GM21528 (cell line): Measurements from ENCODE around the gene AKNAD1.
"Not testable (repeated sequence)": the region's sequence is repeated elsewhere in the genome, so short reads cannot be mapped to it uniquely, and the experiment has no call there.

Source experiments
- ATAC-seq: cut with Tn5 transposase; IDR thresholded peaks from one replicate; pipeline ENCODE4 v1.9.1; 2021; ENCODE audit warnings: mild to moderate bottlenecking, moderate library complexity; ENCODE audit not compliant: unreplicated experiment, low FRiP score

AKNAD1 gene, protein sequence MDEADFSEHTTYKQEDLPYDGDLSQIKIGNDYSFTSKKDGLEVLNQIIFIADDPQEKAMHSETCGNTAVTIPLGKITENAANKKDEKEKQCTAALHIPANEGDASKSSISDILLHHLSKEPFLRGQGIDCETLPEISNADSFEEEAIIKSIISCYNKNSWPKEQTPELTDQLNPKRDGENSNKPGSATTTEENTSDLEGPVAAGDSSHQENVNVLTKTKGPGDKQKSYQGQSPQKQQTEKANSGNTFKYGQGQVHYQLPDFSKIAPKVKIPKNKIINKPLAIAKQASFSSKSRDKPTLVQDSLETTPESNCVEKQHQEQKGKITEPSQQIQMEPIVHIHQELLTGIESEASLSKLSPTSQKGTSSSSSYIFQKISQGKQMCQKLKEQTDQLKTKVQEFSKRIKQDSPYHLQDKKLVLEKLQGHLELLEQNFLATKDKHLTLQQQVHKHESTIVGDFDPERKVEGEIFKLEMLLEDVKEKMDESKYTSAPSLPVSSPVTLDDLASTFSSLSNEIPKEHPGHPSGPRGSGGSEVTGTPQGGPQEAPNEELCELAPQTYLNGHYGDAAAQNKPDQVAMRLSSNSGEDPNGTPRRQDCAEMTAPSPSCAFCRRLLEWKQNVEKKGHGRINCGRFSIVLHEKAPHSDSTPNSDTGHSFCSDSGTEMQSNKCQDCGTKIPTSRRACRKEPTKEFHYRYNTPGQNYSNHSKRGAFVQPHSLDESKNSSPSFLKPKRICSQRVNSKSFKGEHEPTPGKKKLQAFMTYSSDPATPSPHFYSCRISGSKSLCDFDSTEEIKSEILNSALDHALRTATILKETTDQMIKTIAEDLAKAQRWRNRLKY

DNA sequence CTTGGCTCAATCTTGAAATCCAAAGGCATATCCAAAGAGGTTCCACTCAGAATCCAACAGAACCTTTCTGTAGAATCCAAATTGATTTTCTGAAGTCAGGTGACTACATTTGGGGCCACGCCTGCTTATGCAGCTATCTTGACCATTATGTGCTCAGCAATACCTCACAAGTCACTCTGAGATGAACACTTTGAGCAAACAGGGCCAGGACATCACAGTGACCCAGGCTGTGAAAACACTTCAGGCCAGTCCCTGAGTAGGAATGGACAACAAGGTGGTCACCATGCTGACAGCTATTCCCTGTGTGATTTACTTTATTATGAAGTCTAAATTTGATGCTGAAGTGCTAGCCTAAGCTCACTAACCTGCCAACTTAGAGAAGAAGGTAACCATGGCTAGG lies at the start of gene AKNAD1:
Gene AKNAD1 (minus strand): TSS at position 101 of the 400 bp plus-strand sequence. CDS start 4,430 bp downstream, outside the sequence.
- no peak for ATAC-seq

DNA sequence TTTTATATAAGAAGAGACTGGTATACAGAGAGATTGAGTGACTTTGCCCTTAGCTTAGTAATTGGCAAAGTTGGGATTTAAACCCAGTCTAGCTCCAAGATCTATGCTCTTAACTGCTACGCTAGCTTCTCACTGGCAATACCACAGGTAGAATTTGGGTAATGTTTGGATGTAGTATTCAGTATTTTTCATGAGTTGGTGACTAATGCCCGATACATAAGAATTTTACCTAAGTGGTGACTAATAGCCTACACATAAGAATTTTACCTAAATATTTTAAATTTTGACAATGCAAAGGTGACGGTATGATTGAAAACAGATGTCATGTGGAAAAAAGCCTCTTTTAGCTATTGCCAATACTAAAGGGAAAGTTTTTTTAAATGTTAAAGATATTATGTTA lies 44.2 kb upstream of the AKNAD1 start:
- no peak for ATAC-seq

DNA sequence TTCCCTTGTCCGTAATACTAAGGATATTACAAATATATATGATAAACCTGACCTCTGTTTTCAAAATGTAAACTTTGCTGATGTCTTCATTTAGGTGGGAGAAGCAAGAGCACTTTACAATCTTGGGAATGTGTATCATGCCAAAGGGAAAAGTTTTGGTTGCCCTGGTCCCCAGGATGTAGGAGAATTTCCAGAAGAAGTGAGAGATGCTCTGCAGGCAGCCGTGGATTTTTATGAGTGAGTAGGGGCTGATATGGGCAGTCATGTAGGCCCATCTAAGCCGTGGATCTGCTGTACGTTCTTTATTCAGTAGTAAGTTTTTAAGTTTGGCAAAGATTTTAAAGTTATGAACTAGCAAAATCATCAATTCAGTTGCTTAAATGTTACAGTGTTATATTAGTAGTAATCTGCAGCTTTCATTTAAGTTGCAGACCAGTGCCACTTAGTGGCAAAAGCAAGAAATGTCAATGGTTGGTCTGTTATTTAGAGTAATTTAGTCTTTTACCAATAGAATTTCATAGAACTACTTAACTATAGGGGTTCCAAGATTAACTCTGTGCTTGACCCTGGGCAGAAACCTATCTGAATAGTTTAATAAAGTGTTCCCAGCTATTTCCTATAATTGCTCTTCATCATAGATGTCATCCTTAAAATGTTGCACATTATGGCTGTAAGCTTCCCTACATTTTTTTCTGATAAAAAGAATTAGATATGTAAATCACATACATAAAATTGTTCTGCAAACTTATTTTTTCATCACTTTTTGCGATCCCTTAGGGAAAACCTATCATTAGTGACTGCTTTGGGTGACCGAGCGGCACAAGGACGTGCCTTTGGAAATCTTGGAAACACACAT lies 41.2 kb upstream of the AKNAD1 start:
- ATAC-seq, result no peak

DNA sequence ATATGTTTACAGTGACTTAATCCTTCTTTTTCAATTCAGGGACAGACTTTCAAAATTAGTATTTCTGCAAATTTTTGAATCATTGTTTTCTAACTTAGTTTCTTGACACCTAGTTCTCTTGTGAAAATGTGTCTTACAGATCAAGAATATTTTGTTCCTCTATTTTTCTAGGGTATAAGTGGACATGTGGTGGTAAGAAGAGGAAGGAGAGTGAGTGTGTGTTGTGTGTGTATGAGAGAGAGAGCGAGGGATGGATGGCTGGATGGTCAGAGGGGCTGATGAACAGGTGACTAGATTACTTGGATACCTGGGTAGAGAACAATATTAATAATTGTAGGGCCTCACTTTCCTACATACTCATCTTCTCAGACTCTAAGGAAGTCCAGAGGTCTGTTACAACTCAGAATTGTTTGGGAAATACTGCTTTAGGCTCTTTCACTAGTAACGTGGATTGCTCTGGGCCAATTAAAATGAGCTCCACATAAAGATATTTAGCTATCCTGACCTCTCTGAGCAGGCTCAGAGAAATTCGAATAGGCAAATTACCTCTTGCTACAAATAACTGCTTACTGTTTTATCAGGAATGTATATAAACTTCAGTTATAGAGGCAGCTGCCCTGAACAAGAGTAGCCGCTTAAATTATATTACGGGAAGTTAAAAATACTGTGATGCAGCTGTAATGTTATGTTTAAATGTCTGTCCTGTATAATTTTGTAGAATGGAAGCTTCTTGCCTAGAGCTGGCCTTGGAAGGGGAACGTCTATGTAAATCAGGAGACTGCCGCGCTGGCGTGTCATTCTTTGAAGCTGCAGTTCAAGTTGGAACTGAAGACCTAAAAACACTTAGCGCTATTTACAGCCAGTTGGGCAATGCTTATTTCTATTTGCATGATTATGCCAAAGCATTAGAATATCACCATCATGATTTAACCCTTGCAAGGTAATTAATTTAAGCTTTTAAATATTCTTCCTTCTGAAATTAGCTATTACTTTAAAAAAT lies 39.6 kb upstream of the AKNAD1 start:
- no peak for ATAC-seq

DNA sequence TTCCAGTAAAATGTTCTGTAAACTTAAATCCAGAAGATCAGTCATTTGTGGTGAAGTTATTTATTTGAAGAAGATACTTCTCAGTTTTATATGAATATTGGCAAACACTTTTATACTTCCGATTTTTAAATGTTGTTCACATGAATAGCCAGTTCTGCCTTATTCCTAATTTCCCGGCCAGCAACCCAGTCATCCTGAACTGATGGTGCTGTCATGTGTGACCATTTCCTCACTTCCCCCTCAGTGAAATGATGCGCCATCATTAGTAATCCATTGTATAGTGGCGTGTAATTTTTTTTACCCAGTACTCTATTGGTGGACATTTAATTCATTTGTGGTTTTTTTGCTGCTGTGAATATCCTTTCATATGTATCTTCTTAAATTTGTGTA lies 36.2 kb upstream of the AKNAD1 start:
- ATAC-seq, result no peak

DNA sequence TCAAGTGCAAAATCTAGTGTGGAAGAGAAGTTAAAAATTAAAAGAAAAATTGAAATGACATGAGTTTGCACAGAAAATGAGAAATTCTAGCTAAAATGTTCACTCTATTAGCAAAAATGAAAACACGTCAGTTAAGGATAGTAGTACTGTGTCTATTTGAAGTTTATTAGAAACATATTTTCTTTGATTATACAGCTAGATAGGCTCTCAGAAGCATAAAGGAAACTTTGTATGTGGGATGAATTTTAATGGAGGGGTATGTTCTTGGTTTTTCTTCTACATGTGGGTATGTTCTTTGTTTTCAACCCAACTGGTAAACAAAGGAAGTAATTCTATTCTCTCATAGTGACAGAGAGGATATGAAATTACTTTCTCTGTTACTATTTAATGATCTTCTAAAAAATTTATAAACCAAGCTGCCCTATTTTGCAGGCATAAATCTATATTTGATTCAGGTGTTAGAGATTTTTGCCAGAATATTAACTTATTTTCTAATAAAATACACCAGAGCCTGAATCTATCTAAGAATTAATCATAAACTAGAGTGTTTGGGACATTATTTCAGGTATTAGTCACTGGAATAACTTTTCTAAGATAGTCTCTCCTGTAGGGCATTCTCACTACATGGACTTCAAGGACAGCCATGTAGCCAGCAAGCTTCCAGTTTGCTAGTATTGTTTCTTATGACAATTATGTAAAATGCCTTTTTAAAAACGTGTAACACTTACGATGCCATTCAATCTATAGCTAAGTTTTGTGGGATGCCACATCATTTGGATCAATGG lies 35.7 kb upstream of the AKNAD1 start:
- ATAC-seq, result no peak

DNA sequence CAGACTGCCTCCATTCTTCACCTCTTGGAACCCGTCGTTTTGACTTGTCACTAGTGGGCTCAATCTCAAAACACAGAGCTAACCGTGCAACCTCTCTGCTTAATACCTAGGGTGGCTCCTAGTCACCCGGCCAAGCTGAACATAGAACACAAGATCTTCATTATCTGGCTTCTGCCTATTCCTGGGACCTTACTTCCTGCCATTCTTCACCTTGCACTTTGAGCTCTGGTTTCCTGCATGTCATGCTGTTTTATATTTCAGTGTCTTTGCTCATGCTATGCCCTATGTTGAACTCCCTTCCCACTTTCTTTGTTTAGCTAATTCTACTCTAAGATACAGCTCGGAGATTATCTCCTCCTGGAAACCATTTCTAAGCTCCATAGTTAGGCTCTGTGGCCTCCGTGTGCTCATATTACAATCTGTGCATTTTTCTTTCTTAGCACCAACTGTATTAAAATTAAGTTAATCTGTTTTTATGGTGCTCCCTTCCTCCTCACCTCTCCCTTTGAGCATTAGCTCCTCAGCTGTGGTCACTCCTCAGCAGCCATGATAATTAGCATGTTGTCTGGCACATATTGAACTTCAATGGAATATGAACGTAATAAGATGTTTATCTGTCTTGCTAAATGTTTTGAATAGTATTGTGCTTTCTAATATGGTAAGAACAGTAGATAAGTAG lies 33.0 kb upstream of the AKNAD1 start:
- no peak for ATAC-seq

DNA sequence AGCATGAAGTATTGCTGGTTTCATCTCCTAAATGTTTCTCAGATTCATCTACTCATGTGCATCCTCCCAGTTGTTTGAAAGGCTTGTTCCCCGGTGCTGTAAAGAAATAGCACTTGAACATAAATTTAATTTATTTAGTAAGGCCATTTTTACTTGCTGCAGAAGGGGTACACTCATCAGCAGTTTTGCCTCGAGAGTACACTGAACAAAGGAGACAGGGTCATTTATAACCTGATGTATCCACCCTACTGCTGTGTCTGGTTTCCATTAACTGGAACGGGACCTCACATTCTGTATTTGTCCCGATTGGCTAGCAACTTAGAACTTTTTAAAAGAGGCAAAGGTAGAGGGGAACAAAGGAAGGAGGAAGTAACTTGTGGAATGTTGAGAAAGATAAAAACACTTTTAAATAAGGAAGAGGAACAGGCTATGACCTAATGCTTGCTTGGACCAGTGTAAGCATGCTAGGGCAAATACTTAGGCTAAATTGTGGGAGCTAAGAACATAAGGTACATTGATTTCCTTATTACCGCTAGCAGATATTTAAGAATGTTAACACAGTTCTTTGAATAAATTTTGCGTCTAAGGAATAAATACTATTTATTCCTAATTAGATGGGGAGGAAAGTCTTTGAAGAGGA lies 32.2 kb upstream of the AKNAD1 start:
- ATAC-seq, result not testable (repeated sequence)

DNA sequence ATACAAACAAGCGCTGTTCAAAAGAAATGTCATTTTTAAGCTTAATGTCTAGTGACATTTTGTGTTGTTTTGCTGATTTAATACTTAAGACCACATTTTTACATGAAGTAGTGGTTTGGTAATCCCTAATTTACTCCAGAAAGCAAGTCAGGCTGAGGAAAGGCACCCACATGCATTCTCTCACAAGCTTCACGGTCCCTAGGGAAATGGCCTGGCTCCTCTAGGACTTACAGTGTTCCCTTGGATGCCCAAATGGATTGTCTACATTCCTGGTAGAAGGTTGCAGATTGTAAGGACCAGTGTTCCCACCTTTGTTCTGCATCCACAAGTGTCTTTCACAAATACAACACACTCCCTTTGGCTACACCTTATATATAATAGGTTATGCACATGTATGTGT lies 29.4 kb upstream of the AKNAD1 start:
- ATAC-seq, result no peak

DNA sequence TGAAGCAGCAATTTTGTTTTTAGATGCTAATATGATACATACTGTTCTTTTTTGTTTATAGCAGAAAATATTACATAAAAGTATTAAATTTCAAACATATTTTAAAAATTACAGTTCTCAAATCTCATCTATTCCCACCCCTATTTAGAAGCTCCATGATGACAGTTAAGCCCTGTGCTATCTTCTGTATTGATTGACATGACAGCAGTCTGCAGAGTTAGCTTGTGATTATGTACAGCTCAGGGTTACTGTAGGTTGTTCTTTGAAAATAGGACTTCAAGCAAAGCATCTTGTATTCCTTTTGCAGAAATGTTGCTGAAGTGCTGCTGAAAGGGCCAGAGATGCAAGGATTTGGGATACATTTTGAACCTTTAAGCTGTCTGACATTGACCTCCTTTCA lies 28.1 kb upstream of the AKNAD1 start:
- ATAC-seq, result no peak

DNA sequence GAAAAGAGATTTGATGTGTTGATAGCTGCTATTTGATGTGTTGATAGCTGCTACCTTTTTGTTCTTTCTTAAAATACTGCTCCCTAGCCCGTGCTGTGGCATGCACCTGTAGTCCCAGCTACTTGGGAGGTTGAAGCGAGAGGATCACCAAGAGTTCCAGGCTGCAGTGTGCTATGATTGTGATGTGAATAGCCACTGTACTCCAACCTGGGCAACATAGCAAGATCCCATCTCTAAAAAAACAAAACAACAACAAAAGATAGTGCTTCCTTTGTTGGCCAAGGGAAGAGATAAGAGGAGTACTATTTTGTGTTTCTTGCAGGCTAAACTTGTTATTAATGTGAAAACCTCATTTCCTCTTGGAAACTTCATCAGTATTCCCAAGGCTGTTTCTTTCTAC lies 25.9 kb upstream of the AKNAD1 start:
- ATAC-seq, result no peak

DNA sequence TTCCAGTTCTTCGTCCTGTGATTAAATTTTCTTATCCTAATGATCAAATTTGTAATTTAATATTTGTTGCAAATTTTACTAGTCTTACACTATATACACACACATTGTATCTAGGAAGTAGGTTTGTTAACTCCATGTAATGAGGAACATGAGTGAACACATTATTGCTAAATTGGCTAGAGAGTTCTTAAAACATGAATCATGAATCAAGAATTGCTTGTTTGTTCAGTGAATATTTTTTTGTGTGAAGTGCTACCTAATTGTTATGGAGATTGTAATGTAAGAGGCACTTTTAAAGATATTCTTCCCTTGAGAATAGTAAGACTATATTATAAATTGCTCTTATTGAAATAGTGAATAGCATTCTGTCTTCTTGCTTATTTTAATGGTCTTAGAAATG lies 24.5 kb upstream of the AKNAD1 start:
- no peak for ATAC-seq

DNA sequence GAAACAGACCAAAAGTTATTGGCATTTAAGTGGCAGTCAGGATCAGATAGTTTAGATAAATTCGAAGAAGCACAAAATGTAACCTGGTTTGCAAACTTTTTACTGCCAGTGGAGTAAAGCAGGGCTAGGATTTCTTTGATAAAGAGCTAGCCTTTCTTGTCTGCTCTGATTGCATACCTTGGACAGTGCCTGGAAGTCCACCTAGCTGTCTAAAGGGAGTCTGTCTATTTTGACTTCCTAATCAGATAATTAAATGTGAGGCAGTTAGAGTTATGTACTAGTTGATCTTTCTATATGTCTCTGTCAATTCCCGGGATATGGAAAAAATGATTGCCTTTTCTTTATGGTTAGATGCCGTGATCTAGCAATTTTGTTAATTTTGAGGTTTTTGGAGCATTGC lies 24.0 kb upstream of the AKNAD1 start:
- ATAC-seq, result no peak

DNA sequence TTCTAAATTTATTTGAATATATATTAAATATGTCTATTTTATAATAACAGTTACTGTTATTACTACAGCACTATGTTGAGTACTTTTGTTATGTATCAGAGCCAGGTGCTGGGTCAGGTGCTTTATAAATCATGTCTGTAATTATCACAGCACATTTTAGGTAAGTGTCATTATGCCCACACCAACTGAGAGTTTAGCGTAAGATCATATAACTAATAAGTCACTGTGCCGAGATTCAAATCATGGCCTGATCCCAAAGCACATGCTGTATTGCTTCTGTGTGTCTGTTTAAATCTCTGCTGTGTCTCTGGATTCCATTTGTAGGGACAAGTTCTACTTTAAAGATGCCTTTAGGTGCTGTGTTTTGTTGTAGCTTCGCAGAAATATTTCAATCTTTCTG lies 21.8 kb upstream of the AKNAD1 start:
- no peak for ATAC-seq

DNA sequence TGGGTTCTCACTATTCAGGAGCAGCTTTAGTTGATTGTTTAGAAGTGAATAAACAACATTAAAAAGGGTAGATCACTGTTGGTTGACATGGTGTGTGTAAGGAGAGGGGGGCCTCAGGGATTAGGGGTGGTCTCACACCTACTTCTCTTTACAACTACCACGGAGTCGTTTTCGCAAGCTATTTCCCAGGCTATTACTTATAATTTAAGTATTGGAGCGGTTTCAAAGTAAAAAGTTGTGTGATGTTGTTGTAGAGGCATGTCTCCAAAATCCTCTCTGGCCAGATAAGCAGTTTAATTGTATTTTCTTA lies 21.2 kb upstream of the AKNAD1 start:
- ATAC-seq, result no peak

DNA sequence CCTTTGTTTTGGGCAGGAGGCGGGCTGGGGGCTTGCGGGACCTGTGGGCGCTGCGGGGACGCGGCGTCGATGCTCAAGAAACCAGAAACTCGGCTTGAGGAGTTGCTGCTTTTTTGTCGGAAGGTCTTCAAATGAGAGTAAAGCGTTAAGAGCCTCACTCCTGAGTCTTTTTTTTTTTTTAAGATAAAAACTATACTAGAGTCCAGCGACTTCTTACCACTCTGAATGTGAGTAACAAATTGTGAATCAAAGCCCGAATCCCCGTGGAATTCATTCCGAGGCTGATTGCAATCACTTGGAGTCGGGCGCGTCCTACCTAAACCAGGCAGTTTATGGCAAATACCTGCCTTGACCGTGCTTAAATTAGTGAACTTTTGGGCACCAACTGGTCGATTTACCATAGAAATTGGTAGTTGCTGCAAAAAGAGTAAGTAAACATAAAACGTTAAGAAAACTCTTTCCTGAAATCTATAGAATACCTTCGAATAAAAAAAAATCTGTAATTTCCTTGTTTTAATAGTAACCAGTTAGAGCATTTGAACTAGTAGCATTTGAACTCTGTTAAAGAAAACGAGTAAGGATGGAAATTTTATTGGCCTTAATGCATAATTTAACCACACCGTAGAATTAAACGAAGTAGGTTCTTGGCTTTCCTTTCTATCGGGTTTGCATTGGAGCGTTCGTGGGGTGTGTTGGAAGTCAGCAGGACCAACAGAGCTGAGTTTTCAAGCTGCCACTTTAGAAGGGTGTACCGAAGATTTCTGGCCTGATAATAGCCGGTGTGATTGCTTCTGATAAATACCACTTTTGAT lies 20.7 kb upstream of the AKNAD1 start:
- no peak for ATAC-seq

DNA sequence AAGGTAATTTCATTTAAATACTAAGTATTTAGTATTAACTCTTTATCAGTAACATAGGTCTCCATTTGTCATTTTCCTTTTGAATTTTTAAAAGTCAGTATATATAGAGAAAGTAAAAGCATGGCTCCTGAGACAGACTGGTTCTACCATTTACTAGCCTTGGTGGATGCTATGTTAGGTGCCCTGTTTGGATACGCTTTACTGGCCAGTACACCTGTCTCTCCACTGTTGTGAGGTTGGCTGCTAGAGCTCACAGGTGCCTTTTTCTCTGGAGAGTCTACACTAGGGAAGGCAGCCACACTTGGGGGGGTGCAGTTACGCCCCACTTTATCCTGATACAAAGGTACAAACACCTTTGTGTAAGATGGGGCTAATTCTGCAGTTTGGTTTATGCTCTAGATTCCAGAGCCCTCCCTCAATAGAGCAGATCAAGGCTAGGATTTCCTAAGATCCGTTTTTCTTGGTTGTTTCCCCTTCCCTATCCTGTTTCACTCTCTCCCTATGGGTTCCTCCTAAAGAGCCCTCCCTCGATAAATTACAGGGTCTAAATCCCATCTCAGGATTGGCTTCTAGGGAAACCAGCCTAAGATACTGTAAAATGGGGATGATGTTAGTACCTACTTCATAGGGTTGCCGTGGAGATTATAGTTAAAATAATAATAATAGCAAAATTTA lies 14.3 kb upstream of the AKNAD1 start:
- ATAC-seq, result no peak
